Fibroblast of mammary gland (primary cell): ENCODE results near the gene PARM1.

Source experiments
- DNase-seq: peaks from one replicate; pipeline ENCODE4 v3.0.0-alpha.2; 2010; ENCODE audit warnings: low read depth
- H3K4me3 ChIP-seq: 2 replicates; pipeline ENCODE4 v1.5.1; 2011; ENCODE audit warnings: low read depth, mild to moderate bottlenecking, low read length, moderate library complexity; ENCODE audit not compliant: control insufficient read depth
- TF ChIP-seq, protein P1 (sequence below): conservative IDR thresholded peaks from 2 replicates; pipeline ENCODE4 v1.5.1; 2011; ENCODE audit warnings: low read depth, low read length, inconsistent platforms; ENCODE audit not compliant: control insufficient read depth, insufficient read depth

PARM1 gene

DNA sequence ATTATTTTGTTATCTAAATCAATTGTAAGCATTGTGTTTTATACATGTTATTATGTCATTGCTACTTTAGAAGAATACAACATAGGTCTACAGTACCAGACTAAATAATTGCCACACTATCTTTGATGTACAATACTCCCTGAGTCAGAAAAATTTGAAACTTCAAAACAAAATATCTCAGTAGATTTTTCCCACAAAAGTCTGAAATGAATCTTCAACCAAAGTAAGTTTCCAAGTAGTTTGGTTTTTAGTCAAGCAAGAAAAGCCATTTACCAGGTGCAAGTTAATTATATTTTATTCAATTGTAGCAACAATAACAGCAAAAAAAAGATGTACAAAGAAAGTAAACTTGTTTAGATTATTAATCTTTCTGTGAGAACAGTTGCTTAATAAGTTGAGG lies 11.4 kb upstream of the PARM1 start:
- no peak for DNase-seq
- TF ChIP-seq, protein P1, sequence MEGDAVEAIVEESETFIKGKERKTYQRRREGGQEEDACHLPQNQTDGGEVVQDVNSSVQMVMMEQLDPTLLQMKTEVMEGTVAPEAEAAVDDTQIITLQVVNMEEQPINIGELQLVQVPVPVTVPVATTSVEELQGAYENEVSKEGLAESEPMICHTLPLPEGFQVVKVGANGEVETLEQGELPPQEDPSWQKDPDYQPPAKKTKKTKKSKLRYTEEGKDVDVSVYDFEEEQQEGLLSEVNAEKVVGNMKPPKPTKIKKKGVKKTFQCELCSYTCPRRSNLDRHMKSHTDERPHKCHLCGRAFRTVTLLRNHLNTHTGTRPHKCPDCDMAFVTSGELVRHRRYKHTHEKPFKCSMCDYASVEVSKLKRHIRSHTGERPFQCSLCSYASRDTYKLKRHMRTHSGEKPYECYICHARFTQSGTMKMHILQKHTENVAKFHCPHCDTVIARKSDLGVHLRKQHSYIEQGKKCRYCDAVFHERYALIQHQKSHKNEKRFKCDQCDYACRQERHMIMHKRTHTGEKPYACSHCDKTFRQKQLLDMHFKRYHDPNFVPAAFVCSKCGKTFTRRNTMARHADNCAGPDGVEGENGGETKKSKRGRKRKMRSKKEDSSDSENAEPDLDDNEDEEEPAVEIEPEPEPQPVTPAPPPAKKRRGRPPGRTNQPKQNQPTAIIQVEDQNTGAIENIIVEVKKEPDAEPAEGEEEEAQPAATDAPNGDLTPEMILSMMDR, result no peak
- no peak overlapping the region for H3K4me3 ChIP-seq

DNA sequence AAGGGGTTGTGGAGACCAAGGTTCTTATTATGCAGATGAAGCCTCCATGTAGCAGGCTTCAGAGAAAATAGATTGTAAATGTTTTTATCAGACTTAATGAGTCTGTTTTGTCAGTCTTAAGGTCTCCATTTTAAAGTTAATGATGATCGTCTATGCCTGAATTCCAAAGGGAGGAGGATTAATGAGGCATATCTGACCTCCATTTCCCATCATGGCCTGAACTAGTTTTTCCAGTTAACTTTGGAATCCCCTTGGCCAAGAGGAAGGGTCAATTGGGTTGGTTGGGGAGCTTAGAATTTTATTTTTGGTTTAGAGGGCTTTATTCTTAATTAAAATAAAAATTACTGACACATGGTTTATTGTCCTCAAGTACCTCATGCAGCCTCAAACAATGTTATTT lies 6.9 kb upstream of the PARM1 start:
- no peak overlapping the region for H3K4me3 ChIP-seq
- TF ChIP-seq, protein P1, result no peak
- DNase-seq, result no peak

- no peak overlapping the region for H3K4me3 ChIP-seq
- TF ChIP-seq, protein P1, result no peak
- no peak for DNase-seq
Observed at GRCh38 chr4:74930162-74930561, 2.8 kb upstream of the PARM1 start.

- no peak overlapping the region for H3K4me3 ChIP-seq
- TF ChIP-seq, protein P1, result no peak
- DNase-seq, result no peak
Observed at GRCh38 chr4:74931376-74931775, 1.5 kb upstream of the PARM1 start.

GRCh38 chr4:74932010-74932409 lies 906 bp upstream of the PARM1 start:
- H3K4me3 ChIP-seq, result no peak overlapping the region
- DNase-seq, result no peak
- TF ChIP-seq, protein P1, result no peak

- H3K4me3 ChIP-seq, result peak overlapping the region; percentile 45
- TF ChIP-seq, protein P1, result no peak
- DNase-seq, result peak; percentile 8
Observed at GRCh38 chr4:74933562-74934015, 673 bp downstream of the PARM1 start.
